COLO829 (cell line): Measurements from ENCODE around the gene AGER.

Experiments used
- DNase-seq: peaks from one replicate; pipeline ENCODE4 v3.0.0; 2012; ENCODE audit warnings: low spot score

The AGER gene

DNA sequence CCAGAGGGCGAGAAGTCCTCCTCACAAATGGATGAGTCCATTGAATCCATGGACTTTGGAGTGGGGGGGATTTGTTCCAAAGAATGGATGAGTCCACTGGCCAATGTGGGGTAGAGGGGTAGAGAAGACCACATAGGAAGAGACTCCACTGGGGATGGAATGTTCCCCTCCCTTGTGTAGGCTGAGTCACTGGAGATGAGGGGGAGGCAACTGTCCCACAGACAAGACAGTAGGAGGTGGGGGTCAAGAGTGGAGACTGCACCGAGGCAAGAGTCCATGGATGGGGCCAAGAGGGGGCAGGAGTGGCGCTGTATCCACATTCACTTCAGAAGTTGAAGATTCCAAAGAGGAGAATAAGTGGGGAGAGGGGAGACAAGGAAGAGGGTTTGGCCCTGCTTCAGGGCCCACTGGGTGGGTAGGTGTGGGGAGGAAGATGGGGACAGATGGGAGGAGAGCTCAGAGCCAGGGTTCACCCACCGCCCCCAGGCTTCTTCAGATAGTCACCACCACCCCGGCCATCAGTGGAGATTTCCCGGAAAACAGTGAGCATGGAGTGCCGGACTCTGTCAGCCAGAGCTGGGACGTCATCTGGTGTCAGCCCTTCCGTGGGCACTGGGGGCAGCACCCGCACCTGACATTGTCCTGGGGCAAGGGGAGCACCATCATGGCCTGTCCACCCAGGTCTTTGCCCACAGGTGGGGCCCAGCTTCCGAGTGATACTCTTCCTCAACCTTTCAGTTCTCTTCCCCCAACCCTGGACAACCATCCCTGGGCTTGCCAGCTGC is 15.1 kb downstream of the AGER start:
- DNase-seq, result no peak

DNA sequence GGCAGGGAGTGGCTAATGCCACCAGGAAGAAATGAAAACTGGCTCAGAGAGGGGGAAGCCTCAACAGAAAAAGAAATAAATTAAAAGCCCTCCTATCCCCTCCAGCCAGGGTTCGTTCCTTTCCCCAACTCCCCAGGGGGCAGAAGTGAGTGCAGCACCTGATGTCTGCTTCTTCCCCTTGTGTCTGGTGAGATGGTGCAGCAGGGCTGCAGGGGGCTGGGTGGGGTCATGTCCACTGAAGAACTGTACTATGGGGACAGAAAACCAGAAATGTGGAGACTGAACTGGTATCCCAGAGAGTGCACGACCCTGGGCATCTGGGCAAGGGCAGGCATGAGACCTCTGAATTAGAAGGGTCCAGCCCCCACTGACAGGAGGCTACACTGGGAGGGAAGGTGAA is 15.7 kb downstream of the AGER start:
- DNase-seq, result no peak

DNA sequence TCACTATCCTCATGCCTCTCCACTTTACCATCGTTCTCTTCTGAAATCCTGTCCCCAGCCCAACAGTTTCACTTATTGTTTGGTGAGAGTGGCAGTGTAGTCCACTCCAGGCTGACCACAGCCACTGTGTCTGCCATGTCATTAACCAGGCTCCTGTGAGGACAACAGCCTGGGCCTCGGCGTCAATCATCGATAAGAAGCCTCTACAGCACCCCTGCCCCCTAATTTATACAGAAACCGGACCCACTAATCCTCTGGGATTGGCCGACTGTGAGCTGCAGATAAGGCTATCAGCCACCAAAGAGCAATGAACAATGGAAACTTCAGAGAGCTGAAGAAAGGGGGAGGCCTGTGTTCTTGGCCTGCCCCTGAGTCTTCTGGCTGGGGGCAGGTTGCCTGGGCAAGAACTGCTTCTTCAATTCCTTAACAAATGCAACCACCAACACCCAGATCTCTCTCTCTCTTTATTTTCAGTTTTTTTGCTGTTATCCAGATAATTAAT is 16.2 kb downstream of the AGER start:
- DNase-seq, result no peak

DNA sequence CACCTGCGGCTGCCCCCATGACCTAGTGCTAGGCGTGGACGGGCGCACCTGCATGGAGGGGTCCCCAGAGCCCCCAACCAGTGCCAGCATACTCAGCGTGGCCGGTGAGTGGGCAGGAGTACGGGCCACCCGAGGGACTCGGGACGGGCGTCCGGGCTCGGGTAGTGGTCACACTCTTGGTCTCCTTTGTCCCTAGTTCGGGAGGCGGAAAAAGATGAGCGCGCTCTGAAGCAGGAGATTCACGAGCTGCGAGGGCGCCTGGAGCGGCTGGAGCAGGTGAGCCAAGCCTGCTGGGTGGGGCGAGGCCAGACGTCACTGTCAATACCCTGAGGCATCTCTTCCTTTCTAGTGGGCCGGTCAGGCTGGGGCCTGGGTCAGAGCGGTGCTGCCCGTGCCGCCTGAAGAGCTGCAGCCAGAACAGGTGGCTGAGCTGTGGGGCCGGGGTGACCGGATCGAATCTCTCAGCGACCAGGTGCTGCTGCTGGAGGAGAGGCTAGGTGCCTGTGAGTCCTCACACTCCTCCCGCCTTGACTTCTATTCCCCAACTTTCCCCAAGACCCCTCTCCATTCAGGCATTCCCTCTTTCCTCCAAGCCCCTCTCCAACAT is 16.8 kb downstream of the AGER start:
- no peak for DNase-seq

DNA sequence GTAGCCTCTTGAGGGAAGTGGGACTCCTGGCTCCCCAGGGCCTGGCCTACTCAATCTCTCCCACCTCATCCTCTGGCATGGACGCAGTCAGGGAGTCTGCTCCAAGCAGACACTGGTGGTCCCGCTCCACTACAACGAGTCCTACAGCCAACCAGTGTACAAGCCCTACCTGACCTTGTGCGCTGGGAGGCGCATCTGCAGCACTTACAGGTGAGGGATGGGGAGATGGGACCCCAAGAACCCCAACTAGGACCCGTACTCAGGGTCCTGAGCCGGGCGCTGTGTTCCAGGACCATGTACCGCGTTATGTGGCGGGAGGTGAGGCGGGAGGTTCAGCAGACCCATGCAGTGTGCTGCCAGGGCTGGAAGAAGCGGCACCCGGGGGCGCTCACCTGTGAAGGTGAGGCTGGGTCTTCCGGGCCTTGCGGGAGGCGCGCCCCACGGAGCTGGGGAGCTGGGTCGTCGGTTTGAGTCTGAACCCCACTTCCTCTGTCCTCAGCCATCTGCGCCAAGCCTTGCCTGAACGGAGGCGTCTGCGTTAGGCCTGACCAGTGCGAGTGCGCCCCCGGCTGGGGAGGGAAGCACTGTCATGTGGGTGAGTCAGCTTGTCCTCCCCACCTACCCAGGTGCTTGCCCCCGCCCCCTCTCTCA is 17.5 kb downstream of the AGER start:
- no peak for DNase-seq

DNA sequence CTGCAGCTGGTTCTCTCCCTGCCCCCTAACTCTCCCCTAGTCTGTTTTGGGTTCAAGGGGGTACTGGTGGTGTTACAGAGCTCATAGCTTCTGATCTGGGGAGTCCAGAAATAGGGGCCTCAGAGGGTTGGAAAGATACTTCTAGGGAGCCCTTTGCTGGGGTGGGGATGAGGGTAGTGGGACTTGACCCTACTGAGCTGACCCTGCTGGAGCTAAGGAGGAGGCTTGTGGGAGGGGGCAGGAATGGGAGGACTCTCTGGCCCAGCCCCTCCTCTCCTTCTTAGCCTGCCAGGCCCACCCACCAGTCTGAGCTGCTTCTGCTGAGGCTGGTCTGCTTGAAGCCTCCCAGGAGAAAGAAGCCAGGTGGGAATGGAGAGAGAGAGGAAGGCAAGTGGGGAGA is 19.8 kb downstream of the AGER start, which contains the start of gene EGFL8:
Gene EGFL8, plus strand, starts transcription at position 301 of the 400 bp plus-strand sequence. CDS start 1,571 bp downstream, outside the sequence.
- no peak for DNase-seq

DNA sequence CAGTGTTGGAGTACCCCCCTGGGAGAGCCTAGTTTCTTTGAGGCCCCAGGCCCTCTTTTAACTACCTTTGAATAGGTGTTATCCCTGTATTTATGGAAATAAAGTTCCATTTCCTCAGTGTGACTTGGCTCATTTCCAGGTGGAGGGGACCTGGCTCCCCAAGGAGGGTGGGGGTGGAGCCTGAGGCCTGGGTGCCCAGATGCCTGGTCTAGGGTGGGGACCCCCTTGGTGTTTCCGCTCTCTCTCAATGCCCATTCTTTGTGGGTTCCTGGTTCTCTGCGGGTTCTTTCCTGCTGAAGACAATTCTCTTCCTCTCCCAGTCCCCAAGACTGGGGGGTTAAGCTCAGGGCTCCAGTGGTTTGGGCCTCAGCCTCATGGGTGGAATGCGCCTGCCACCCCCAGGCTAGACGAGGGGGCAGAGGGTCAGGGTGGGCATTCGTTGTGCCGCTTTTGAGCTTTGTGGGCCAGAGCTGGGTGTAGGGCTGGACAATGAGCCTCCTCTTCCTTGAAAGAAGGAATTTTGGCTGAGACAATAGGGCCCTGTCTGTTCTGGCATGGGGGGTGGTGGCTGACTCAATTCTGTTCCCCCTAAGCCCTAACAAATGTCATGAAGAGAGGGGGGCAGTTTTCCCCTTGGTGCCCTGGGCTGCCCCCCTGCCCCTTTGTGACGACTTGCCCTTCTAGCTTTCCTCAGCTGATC is 20.3 kb downstream of the AGER start:
- DNase-seq, result peak; percentile 97

DNA sequence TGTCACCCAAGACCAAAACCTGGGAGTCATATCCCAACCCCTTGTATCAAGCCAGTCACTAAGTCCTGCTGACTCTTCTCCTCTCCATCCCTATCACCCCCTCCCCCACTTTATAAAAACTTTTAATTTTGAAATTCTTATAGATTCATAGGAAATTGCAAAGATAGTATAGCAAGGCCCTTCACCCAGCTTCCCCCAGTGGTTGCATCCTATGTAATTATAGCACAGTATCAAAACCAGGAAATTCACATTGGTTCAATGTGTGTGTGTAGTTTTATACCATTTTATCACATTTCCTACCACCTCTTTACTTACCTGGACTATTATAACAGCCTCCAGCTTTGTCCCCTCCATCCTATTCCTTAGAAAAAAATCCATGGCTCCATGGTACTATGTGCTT is 26.0 kb downstream of the AGER start:
- no peak for DNase-seq

DNA sequence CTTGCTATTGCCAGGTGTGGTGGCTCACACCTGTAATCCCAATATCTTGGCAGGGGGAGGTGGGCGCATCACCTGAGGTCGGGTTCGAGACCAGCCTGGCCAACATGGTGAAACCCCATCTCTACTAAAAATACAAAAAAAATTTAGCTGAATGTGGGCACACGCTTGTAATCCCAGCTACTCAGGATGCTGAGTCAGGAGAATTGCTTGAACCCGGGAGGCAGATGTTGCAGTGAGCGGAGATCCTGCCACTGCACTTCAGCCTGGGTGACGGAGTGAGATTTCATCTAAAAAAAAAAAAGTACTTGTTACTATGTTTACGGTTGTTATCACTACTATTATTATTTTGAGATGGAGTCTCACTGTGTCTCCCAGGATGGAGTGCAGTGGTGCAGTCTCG is 27.2 kb downstream of the AGER start:
- no peak for DNase-seq

DNA sequence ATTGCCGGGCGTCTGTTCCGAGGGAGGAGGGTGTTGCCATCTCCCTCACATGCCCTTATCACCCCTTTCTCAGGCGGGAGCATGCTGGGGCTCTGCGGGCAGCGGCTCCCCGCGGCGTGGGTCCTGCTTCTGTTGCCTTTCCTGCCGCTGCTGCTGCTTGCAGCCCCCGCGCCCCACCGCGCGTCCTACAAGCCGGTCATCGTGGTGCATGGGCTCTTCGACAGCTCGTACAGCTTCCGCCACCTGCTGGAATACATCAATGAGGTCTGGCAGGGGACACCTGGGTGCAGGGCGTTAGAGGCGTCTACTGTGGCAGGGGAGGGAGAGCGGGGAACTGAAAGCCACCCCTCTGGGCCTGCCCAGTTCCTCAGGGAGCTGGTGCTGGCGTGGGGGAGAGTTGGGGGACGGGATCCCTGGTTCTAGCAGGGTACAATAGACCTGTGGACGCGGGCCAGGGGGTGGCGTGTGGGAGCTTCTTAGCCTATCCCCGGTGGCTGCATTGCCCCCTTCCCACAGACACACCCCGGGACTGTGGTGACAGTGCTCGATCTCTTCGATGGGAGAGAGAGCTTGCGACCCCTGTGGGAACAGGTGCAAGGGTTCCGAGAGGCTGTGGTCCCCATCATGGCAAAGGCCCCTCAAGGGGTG is 29.4 kb downstream of the AGER start:
- DNase-seq, result peak; percentile 50

DNA sequence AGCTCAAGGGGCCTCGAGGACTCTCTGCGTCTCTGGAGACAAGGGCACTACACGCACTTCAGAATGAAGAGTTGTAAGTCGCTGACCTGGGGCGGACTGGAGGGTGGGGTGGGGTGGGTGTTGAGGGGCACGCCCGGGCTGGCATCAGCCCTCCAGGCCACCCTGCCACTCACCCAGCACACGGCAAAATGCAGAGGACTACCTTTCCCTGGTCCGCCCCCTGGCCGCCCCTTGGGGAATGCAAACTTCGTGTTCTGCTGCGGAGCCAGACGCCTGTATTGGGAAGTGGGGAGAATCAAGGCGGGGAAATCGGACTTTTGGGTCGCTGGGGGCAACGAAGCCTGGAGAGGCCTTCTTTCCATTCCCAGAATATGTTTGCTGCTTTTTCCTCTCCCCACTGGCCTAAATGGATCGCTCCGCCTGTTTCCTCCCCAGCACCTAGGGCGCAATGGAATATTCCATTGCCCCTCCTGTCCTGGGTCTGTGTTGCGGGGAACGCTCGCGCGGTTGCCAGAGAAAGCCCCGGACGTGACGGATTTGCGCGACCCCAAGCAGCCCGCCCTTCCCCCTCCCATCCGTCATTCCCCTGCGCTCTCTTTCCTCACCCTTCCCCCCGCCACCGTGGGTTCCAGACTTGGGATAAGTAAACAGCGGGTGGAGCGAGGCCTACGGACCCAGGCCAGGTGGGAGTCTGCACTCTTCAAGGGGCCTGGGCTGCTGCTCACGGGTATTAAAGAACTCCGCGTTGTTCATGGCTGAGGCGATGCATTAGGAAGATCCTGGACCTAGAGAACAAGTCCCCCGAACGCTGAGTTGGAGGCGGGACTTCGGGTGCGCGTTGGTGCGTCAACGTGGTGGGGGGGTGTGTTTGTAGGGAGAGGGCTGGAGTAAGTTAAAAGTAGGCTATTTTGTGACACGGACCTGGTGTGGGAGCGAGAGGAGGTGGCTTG is 30.2 kb downstream of the AGER start, which contains the start of gene PPT2:
Gene PPT2, plus strand, starts transcription at position 578 of the 950 bp plus-strand sequence. CDS start 454 bp downstream, outside the sequence.
- peak; percentile 78 for DNase-seq

DNA sequence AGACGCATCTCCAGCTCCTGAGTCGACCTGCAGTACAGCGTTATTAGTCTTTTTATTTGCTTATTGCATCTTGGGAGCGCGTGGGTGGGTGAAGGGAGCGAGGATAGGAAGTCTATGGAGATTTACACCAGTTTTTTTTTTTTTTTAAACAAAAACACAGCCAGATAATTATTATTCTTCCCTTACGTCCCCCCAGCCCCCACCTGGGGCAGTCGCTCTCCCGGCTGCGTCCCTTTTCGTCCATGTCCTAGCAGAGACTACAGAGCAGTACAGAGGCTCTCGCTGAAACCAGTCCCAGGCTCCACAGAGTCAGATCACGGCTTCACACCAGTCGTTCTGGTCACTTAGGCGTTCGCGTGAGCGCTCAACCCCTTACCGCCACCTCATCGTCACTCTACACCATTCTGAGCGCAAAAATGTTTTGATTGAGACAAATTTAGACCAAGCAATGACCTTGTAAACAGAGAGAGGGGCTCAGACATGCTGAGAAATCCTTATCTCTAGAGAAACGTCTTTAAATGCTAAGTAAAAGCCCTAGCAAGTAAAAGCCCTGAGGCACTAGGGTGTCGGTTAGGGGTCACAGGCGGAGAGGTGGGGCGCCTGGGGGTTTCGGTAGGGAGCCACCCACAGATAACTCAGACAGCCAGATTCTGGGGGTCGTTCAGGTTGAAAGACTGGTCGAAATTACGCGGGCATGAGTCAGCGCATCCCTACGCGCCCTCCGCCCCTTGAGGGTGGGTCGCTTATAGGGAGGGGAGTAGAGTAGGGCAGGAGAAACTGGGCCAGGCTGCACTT is 31.1 kb downstream of the AGER start:
- DNase-seq, result no peak

DNA sequence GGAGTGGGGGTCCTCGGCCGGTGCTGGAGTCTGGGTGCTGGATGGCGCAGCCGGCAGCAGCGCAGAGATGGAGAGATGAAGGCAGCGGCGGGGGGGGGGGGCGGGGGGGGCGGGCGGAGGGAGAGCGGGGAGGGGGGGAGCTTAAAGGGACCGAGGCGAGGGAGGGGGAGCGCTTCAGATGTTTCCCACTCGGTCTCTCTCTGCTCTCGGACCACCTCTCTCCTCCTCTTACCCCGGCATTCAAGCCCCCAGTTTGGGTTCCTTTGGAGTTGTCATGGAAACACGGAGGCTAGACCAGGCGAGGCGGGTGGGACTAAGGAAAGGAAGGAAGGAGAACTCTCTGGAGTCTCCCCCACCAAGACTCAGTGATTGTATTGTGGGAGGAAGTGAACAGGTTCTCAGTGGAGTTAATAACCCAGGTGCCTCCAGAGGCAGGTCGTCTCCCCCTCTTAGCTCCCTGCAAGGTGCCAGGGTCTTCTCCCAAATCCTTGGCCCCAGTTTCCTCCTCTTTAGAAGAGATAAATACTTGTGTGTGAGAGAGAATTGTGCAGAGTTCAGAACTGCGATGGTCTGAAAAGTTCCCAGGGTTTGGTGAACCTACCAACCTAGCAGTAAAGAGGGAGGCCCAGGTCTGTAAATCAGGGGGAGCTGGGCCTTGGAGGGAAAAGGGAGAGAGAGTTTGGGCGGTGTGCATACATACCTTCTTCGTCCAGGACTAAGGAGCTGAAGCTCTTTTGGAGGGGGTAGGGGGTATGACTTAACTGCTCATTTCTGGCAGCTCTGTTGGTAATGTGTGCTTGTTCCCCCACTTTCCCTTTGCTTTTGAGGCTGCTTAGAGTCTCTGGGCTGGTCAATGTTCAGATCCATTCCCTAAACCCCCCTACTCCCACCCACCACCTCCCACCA is 31.9 kb downstream of the AGER start, which contains the start of gene PRRT1:
Gene PRRT1, minus strand, starts transcription at position 77 of the 906 bp plus-strand sequence. CDS start 112 bp downstream, outside the sequence.
- no peak for DNase-seq

DNA sequence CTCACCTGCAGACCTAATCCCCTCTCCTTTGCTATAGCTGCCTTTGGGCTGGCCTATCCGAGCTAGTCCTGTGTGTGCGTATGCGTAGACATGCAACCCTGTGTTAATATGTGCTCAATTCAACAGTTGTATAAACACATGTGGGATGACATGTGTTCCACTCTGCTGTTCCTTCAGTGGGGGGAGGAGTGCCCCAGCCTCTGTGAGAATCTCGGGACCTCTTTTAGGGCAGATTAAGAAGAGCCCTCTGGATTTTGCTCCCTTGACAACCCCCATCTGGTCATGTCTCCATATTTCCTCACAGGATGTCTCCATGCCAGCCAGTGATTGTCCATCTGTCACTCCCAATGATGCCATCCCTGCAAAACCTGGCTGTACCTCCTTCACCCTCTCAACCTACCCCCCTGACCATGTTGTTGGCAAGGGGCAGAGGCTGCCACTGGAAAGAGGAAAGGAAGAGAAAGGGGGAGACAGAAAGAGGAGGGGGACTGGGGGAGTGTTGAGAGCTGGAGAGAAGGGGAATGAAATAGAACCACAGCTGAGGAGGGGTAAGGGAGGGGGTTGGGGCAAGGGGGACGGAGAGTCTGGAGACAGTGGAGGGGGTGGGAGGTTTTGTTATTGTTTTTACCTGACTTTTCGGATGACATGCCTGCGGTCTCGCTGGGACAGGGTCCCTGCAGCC is 32.7 kb downstream of the AGER start:
- no peak for DNase-seq

DNA sequence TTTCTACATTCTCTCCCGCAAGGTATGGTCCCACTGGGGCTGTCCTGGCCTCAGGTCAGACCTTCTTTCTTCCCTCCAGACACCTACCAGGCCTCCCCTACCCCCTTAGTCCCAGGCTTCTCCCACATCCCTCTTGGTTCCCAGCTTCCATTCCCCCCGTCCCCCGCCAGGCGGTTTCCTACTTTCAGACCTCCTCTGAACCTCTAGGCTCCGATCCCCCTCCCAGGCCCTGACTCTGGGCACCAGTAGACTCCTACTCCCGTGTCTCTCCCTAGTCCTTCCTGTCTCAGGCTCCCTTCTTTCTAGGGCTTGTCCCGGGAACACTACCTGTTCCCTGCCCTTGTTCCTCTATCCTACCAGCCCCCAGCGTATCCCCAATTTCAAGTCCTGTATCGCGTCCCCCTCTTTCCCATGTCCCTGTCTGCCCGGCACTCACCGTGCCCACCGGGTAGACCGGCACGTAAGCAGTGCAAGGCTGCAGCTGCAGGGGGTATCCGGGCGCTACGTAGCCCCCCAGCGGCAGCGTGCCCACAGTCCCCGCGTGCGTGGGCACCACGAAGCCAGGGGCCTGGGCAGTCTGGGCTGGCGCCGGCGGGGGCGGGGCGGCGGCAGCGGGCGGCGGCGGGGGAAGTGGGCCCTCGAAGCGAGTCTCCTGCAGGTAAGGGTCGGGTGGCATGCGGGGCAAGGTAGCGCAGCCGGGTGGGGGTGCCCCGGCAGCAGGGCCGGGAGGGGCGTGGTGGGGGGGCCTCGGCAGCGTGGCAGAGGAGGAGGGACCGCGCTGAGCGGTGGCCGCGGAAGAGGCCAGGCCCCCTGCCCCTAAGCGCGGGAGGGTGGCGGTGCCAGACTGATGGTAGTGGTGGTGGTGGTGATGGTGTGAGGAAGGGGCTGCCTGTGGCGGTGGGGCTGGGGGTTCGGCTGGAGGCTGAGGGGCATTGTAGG is 33.9 kb downstream of the AGER start:
- DNase-seq, result no peak

DNA sequence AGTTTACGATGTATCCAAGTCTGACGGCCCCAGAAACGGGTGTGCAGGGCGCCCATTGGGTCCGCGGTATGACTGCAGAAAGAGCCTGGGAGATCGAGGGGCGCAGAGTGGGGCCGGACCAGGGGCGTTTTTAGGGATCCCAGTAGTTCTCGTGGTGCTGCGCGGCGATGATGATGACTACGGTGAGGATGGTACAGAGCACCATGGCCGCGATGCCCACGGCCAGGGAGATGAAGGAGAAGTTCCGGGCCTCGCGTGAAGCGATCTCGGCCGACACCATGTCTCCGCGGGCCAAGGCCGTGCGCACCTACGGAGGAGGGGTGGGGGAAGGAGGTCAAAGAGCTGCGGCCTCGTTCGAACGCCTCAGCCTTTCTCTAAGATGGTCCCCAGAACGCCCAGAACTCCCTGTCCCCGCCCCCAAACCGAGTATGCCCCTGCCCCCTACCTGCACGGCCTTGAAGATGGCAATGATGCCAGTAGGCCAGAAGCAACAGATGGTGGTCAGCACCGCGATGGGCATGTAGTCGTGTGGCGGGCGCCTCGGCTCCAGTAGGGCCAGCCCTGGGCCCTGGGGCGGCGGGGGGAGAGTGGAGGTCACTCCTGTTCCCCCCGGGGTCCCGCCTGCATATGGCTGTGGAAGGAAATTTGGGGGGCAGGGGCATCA is 34.8 kb downstream of the AGER start:
- DNase-seq, result no peak
